ENCODE results near the gene ZNF805. TPM values are rescaled to one million over a fixed set of nuclear protein-coding genes. Genes with fewer than 3 reads are reported as not detected.

The ZNF805 gene
- total RNA-seq, 1 experiment from 2014 or later = 11.8 TPM

- POLR2A ChIA-PET = no interaction called here
- CTCF ChIA-PET = no interaction called here
- H3K36me3 Mint-ChIP-seq (ENCODE audit: insufficient read depth, unreplicated experiment) = peaks cover 16% of the 10 kb centered on the region
- no peak overlapping the region for H3K27ac Mint-ChIP-seq (ENCODE audit: low read depth, unreplicated experiment)
- DNase-seq (ENCODE audit: unreplicated experiment) = no peak
- no TSS peak for BruUV-seq (replicated peaks)
- no peaks in the 10 kb centered on the region for H3K9me3 Mint-ChIP-seq (ENCODE audit: unreplicated experiment)
- TF ChIP-seq CTCF (IDR thresholded peaks at IDR 0.05; ENCODE audit: unreplicated experiment) = no peak
- H3K27me3 Mint-ChIP-seq (ENCODE audit: insufficient read depth, unreplicated experiment) = no peaks in the 10 kb centered on the region
- H3K4me1 Mint-ChIP-seq (ENCODE audit: insufficient read depth, unreplicated experiment) = no peaks in the 10 kb centered on the region
- H3K4me3 Mint-ChIP-seq (ENCODE audit: unreplicated experiment) = no peak overlapping the region
- intact Hi-C loops (cut with micrococcal nuclease) = no loop called here
Measured at GRCh38 chr19:57227502-57227901, 12.9 kb upstream of the ZNF805 start.

GRCh38 chr19:57231686-57232085, 8.7 kb upstream of the ZNF805 start:
- H3K9me3 Mint-ChIP-seq (ENCODE audit: unreplicated experiment) = no peaks in the 10 kb centered on the region
- TF ChIP-seq CTCF (IDR thresholded peaks at IDR 0.05; ENCODE audit: unreplicated experiment) = no peak
- H3K27ac Mint-ChIP-seq (ENCODE audit: low read depth, unreplicated experiment) = no peak overlapping the region
- POLR2A ChIA-PET = no interaction called here
- no peaks in the 10 kb centered on the region for H3K4me1 Mint-ChIP-seq (ENCODE audit: insufficient read depth, unreplicated experiment)
- no TSS peak for BruUV-seq (replicated peaks)
- CTCF ChIA-PET = no interaction called here
- no peak overlapping the region for H3K4me3 Mint-ChIP-seq (ENCODE audit: unreplicated experiment)
- no peak for DNase-seq (ENCODE audit: unreplicated experiment)
- intact Hi-C loops (cut with micrococcal nuclease) = no loop called here
- H3K36me3 Mint-ChIP-seq (ENCODE audit: insufficient read depth, unreplicated experiment) = peaks cover 14% of the 10 kb centered on the region
- no peaks in the 10 kb centered on the region for H3K27me3 Mint-ChIP-seq (ENCODE audit: insufficient read depth, unreplicated experiment)

DNA sequence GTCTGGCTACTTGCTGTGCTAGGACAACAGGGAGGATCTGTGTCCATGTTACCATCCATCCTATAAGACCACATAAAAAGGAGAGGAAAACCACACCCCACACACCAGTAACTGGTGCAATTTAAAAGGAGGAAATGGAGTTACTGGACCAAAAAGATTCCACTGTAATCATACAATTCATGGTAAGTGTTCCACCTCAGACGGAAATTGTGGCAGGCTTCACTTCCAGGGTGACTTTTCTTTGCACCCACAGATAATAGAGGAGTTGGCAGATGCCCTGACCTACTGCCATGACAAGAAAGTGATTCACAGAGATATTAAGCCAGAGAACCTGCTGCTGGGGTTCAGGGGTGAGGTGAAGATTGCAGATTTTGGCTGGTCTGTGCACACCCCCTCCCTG, 7.2 kb upstream of the ZNF805 start:
- ChIA-PET CTCF (interaction anchor here (0.6 kb wide), 1 partner anchor 249 kb away, joined by 3 read pairs; no protein-coding TSS in a partner anchor), POLR2A (no interaction called here)
- H3K27me3 Mint-ChIP-seq (ENCODE audit: insufficient read depth, unreplicated experiment) = no peaks in the 10 kb centered on the region
- no peak overlapping the region for H3K4me3 Mint-ChIP-seq (ENCODE audit: unreplicated experiment)
- peaks cover 7% of the 10 kb centered on the region for H3K36me3 Mint-ChIP-seq (ENCODE audit: insufficient read depth, unreplicated experiment)
- no peaks in the 10 kb centered on the region for H3K9me3 Mint-ChIP-seq (ENCODE audit: unreplicated experiment)
- no peak for TF ChIP-seq CTCF (IDR thresholded peaks at IDR 0.05; ENCODE audit: unreplicated experiment)
- DNase-seq (ENCODE audit: unreplicated experiment) = no peak
- no peak overlapping the region for H3K27ac Mint-ChIP-seq (ENCODE audit: low read depth, unreplicated experiment)
- intact Hi-C loops (cut with micrococcal nuclease) = no loop called here
- no TSS peak for BruUV-seq (replicated peaks)
- H3K4me1 Mint-ChIP-seq (ENCODE audit: insufficient read depth, unreplicated experiment) = no peaks in the 10 kb centered on the region

DNA sequence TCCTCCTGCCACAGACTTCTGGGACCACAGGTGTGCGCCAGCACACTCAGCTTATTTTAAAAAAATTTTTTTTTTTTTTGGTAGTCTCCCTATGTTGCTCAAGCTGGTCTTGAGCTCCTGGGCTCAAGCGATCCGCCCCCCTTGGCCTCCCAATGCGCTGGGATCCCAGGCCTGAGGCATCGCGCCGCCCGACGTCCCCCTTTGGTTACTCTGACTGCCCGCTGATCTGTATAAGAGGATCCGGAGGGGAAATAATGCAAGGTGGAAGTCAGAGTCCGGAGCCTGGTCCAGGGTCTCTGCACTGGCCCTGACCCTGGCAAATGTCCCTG, 486 bp upstream of the ZNF805 start:
- Mint-ChIP-seq H3K9me3 (ENCODE audit: unreplicated experiment) (no peaks in the 10 kb centered on the region), H3K27me3 (ENCODE audit: insufficient read depth, unreplicated experiment) (no peaks in the 10 kb centered on the region), H3K4me3 (ENCODE audit: unreplicated experiment) (peak overlapping the region; percentile 73), H3K36me3 (ENCODE audit: insufficient read depth, unreplicated experiment) (peaks cover 26% of the 10 kb centered on the region), H3K4me1 (ENCODE audit: insufficient read depth, unreplicated experiment) (peaks cover 6% of the 10 kb centered on the region), H3K27ac (ENCODE audit: low read depth, unreplicated experiment) (peak overlapping the region; percentile 70)
- TF ChIP-seq CTCF (IDR thresholded peaks at IDR 0.05; ENCODE audit: unreplicated experiment) = no peak
- no peak for DNase-seq (ENCODE audit: unreplicated experiment)
- POLR2A ChIA-PET = interaction anchor here (0.7 to 3.6 kb wide), 13 partner anchors 12 to 1203 kb away, joined by 3 to 23 read pairs (median 4); partner anchors contain the start of genes ZNF264, ZNF460, ZNF548 and ZNF8
- CTCF ChIA-PET = interaction anchor here (0.6 kb wide), 1 partner anchor 17 kb away, joined by 3 read pairs; no protein-coding TSS in a partner anchor
- BruUV-seq (replicated peaks) = TSS peak; percentile 79
- intact Hi-C loops (cut with micrococcal nuclease) = loop anchor here (1.0 to 2.0 kb wide), 3 partner anchors 40 to 81 kb away; partner anchors contain the start of genes ZNF264, ZNF460 and ZNF543

All from MCF 10A (cell line).